ENCODE data around the gene COL13A1.

Gene COL13A1

GRCh38 chr10:69868821-69869220, 67.1 kb downstream of the COL13A1 start:
- DNase-seq (ENCODE audit: low spot score), result no peak

- peak; percentile 19 for DNase-seq (ENCODE audit: low spot score)
Observed at GRCh38 chr10:69869291-69869961, 67.7 kb downstream of the COL13A1 start.

- DNase-seq (ENCODE audit: low spot score), result no peak
Observed at GRCh38 chr10:69870591-69870990, 68.9 kb downstream of the COL13A1 start.

- no peak for DNase-seq (ENCODE audit: low spot score)
Observed at GRCh38 chr10:69871074-69871473, 69.4 kb downstream of the COL13A1 start.

- DNase-seq (ENCODE audit: low spot score), result no peak
Observed at GRCh38 chr10:69872323-69872722, 70.6 kb downstream of the COL13A1 start.

GRCh38 chr10:69873135-69873639, 71.5 kb downstream of the COL13A1 start:
- DNase-seq (ENCODE audit: low spot score), result no peak

GRCh38 chr10:69874449-69874848, 72.7 kb downstream of the COL13A1 start:
- no peak for DNase-seq (ENCODE audit: low spot score)

GRCh38 chr10:69875856-69876255, 74.2 kb downstream of the COL13A1 start:
- DNase-seq (ENCODE audit: low spot score), result no peak

GRCh38 chr10:69876286-69876685, 74.6 kb downstream of the COL13A1 start:
- DNase-seq (ENCODE audit: low spot score), result no peak

- DNase-seq (ENCODE audit: low spot score), result no peak
Observed at GRCh38 chr10:69876931-69877330, 75.2 kb downstream of the COL13A1 start.

GRCh38 chr10:69878038-69878437, 76.3 kb downstream of the COL13A1 start:
- DNase-seq (ENCODE audit: low spot score), result no peak

- DNase-seq (ENCODE audit: low spot score), result no peak
Observed at GRCh38 chr10:69878951-69879350, 77.2 kb downstream of the COL13A1 start.

GRCh38 chr10:69879634-69880257, 78.0 kb downstream of the COL13A1 start:
- no peak for DNase-seq (ENCODE audit: low spot score)

GRCh38 chr10:69880301-69881081, 78.8 kb downstream of the COL13A1 start:
- no peak for DNase-seq (ENCODE audit: low spot score)

- no peak for DNase-seq (ENCODE audit: low spot score)
Observed at GRCh38 chr10:69881202-69881601, 79.5 kb downstream of the COL13A1 start.

- peak; percentile 54 for DNase-seq (ENCODE audit: low spot score)
Observed at GRCh38 chr10:69883310-69884023, 81.8 kb downstream of the COL13A1 start.

GRCh38 chr10:69884024-69884367, 82.3 kb downstream of the COL13A1 start:
- DNase-seq (ENCODE audit: low spot score), result no peak

- no peak for DNase-seq (ENCODE audit: low spot score)
Observed at GRCh38 chr10:69884686-69885085, 83.0 kb downstream of the COL13A1 start.

- DNase-seq (ENCODE audit: low spot score), result no peak
Observed at GRCh38 chr10:69885379-69886013, 83.8 kb downstream of the COL13A1 start.

- DNase-seq (ENCODE audit: low spot score), result no peak
Observed at GRCh38 chr10:69888882-69889584, 87.3 kb downstream of the COL13A1 start.

All from SW480 (cell line).